ENCODE results near the gene ZNF521. TPM values are rescaled to one million over a fixed set of nuclear protein-coding genes. Genes with fewer than 3 reads are reported as not detected.

ZNF521 gene
- total and polyA plus RNA-seq, 2 donors (not counting 3 experiments of a cell fraction or from before 2014, with no cell fraction given), result 111 to 168 TPM

DNA sequence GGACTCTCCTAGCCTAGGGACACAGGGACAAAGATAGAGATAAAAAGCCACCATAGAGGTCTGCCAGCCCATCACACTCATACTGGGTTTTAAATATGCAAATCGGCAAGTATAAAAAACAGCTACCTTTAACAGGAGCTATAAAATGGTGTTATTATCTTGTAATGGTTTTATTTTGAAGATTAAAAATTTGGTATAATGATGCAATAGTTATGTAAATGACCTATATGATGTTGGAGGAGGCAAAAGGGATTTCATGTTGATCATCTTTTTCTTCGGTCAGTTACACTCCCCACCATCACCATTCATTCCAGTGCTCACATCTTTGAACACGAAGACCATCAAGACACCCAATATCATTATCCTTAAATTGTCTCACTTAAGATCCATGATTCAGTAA lies 11.2 kb downstream of the ZNF521 start:
- no peak overlapping the region for H2AFZ ChIP-seq (ENCODE audit: low read depth, low read length)
- intact Hi-C loops (cut with micrococcal nuclease) (no loop called here), dilution Hi-C loops (cut with MboI; ENCODE audit: extremely low pct_ligation_motif_present, low sequenced_read_pairs) (no loop called here)
- H4K20me1 ChIP-seq (replicated peaks; ENCODE audit: control insufficient read depth, extremely low read depth, insufficient read depth, low read length), result peaks cover 24% of the 10 kb centered on the region
- no peaks in the 10 kb centered on the region for H3K36me3 ChIP-seq (ENCODE audit: control insufficient read depth in 2 of 2, extremely low read depth in 1 of 2, insufficient read depth in 2 of 2, low read length in 2 of 2)
- no peaks in the 10 kb centered on the region for H3K9me3 ChIP-seq (replicated peaks; ENCODE audit: control insufficient read depth, insufficient read depth, low read length)
- no peak overlapping the region for H3K4me2 ChIP-seq (ENCODE audit: insufficient read depth, low read length)
- H3K79me2 ChIP-seq (ENCODE audit: control insufficient read depth, insufficient read depth, low read length), result peaks cover 93% of the 10 kb centered on the region
- CTCF ChIA-PET, result no interaction called here
- no TSS peak for BruUV-seq (replicated peaks)
- TF ChIP-seq MYC (IDR thresholded peaks at IDR 0.05; ENCODE audit: low read depth, low read length) (no peak), POLR2AphosphoS5 (IDR thresholded peaks at IDR 0.05; ENCODE audit: insufficient read depth, low read depth, low read length) (no peak), FOS (IDR thresholded peaks at IDR 0.05; ENCODE audit: borderline replicate concordance, insufficient read depth, low read length) (no peak)
- H3K27ac ChIP-seq (ENCODE audit: insufficient read depth, low read depth, low read length), result no peak overlapping the region
- no peak overlapping the region for H3K9ac ChIP-seq (replicated peaks; ENCODE audit: extremely low read depth, insufficient read depth, low read length)
- no peak overlapping the region for H3K4me3 ChIP-seq (replicated peaks in 1 of 3; ENCODE audit: insufficient read depth in 1 of 3, low read depth in 1 of 3, low read length in 3 of 3)
- H3K27me3 ChIP-seq (ENCODE audit: control insufficient read depth in 2 of 2, insufficient read depth in 2 of 2, low read length in 2 of 2), result no peaks in the 10 kb centered on the region
- no peak for FAIRE-seq
- POLR2A ChIA-PET, result no interaction called here
- peaks cover 10% of the 10 kb centered on the region for H3K4me1 ChIP-seq (ENCODE audit: control insufficient read depth, extremely low read depth, insufficient read depth, low read length)
- DNase-seq (ENCODE audit: low read depth, low spot score), result no peak
- no peaks in the 10 kb centered on the region for H3K9me1 ChIP-seq (replicated peaks; ENCODE audit: control insufficient read depth, extremely low read depth, insufficient read depth, low read length)

DNA sequence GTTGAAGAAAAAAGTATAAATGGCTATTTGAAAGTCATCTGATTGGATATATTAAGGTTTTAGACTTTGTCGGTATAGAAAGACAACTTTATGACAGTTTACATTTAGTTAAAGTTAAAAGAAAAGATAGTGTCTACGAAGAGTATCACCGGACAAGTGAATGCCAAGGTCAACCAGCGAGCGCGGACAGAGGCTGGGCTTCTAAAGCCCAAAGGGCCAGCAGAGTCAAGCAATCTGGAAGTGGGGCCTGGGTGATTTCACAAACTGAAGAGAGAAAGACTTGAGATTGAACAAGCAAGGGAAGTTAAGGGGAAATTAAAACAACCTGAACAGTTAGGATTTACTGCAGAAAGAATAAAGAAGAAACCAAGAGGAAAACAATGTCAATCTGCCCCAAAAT lies 16.3 kb downstream of the ZNF521 start:
- POLR2A ChIA-PET, result no interaction called here
- no peak overlapping the region for H3K4me3 ChIP-seq (replicated peaks in 1 of 3; ENCODE audit: insufficient read depth in 1 of 3, low read depth in 1 of 3, low read length in 3 of 3)

More for the DNA sequence above, 16.3 kb downstream of the ZNF521 start:
- dilution Hi-C loops (cut with MboI; ENCODE audit: extremely low pct_ligation_motif_present, low sequenced_read_pairs), result no loop called here
- H3K4me1 ChIP-seq (ENCODE audit: control insufficient read depth, extremely low read depth, insufficient read depth, low read length), result peaks cover 8% of the 10 kb centered on the region
- H3K4me2 ChIP-seq (ENCODE audit: insufficient read depth, low read length), result no peak overlapping the region
- no peaks in the 10 kb centered on the region for H3K27me3 ChIP-seq (ENCODE audit: control insufficient read depth in 2 of 2, insufficient read depth in 2 of 2, low read length in 2 of 2)
- H3K27ac ChIP-seq (ENCODE audit: insufficient read depth, low read depth, low read length), result no peak overlapping the region
- no peaks in the 10 kb centered on the region for H3K36me3 ChIP-seq (ENCODE audit: control insufficient read depth in 2 of 2, extremely low read depth in 1 of 2, insufficient read depth in 2 of 2, low read length in 2 of 2)
- BruUV-seq (replicated peaks), result no TSS peak
- H3K9ac ChIP-seq (replicated peaks; ENCODE audit: extremely low read depth, insufficient read depth, low read length), result no peak overlapping the region
- intact Hi-C loops (cut with micrococcal nuclease), result no loop called here
- peaks cover 89% of the 10 kb centered on the region for H3K79me2 ChIP-seq (ENCODE audit: control insufficient read depth, insufficient read depth, low read length)
- CTCF ChIA-PET, result no interaction called here
- FAIRE-seq, result no peak
- H4K20me1 ChIP-seq (replicated peaks; ENCODE audit: control insufficient read depth, extremely low read depth, insufficient read depth, low read length), result peaks cover 13% of the 10 kb centered on the region
- no peak overlapping the region for H2AFZ ChIP-seq (ENCODE audit: low read depth, low read length)
- DNase-seq (ENCODE audit: low read depth, low spot score), result no peak
- TF ChIP-seq POLR2AphosphoS5 (IDR thresholded peaks at IDR 0.05; ENCODE audit: insufficient read depth, low read depth, low read length) (no peak), POLR2A (IDR thresholded peaks at IDR 0.05; ENCODE audit: low read depth, low read length) (no peak), GATA2 (IDR thresholded peaks at IDR 0.05; ENCODE audit: insufficient read depth, insufficient read length, low read depth, low read length) (no peak), FOS (IDR thresholded peaks at IDR 0.05; ENCODE audit: borderline replicate concordance, insufficient read depth, low read length) (no peak), JUN (IDR thresholded peaks at IDR 0.05; ENCODE audit: borderline replicate concordance, insufficient read depth, insufficient read length, low read depth) (no peak), MYC (IDR thresholded peaks at IDR 0.05; ENCODE audit: low read depth, low read length) (no peak), EZH2 (IDR thresholded peaks at IDR 0.05; ENCODE audit: borderline replicate concordance, low read depth, low read length, severe bottlenecking) (no peak)
- TF ChIP-seq, protein P1, sequence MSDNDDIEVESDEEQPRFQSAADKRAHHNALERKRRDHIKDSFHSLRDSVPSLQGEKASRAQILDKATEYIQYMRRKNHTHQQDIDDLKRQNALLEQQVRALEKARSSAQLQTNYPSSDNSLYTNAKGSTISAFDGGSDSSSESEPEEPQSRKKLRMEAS (IDR thresholded peaks at IDR 0.05; ENCODE audit: insufficient read depth, insufficient read length), result no peak
- TF ChIP-seq, protein P2, sequence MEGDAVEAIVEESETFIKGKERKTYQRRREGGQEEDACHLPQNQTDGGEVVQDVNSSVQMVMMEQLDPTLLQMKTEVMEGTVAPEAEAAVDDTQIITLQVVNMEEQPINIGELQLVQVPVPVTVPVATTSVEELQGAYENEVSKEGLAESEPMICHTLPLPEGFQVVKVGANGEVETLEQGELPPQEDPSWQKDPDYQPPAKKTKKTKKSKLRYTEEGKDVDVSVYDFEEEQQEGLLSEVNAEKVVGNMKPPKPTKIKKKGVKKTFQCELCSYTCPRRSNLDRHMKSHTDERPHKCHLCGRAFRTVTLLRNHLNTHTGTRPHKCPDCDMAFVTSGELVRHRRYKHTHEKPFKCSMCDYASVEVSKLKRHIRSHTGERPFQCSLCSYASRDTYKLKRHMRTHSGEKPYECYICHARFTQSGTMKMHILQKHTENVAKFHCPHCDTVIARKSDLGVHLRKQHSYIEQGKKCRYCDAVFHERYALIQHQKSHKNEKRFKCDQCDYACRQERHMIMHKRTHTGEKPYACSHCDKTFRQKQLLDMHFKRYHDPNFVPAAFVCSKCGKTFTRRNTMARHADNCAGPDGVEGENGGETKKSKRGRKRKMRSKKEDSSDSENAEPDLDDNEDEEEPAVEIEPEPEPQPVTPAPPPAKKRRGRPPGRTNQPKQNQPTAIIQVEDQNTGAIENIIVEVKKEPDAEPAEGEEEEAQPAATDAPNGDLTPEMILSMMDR (IDR thresholded peaks at IDR 0.05; ENCODE audit: extremely low read depth in 1 of 2, insufficient read depth in 1 of 2, low read depth in 1 of 2, low read length in 2 of 2), result no peak
- no peaks in the 10 kb centered on the region for H3K9me3 ChIP-seq (replicated peaks; ENCODE audit: control insufficient read depth, insufficient read depth, low read length)
- H3K9me1 ChIP-seq (replicated peaks; ENCODE audit: control insufficient read depth, extremely low read depth, insufficient read depth, low read length), result no peaks in the 10 kb centered on the region

Data from endothelial cell of umbilical vein (primary cell).